ENCODE results near the gene RNF115.
"Not testable (repeated sequence)": the region's sequence is repeated elsewhere in the genome, so short reads cannot be mapped to it uniquely, and the experiment has no call there.

RNF115 gene

DNA sequence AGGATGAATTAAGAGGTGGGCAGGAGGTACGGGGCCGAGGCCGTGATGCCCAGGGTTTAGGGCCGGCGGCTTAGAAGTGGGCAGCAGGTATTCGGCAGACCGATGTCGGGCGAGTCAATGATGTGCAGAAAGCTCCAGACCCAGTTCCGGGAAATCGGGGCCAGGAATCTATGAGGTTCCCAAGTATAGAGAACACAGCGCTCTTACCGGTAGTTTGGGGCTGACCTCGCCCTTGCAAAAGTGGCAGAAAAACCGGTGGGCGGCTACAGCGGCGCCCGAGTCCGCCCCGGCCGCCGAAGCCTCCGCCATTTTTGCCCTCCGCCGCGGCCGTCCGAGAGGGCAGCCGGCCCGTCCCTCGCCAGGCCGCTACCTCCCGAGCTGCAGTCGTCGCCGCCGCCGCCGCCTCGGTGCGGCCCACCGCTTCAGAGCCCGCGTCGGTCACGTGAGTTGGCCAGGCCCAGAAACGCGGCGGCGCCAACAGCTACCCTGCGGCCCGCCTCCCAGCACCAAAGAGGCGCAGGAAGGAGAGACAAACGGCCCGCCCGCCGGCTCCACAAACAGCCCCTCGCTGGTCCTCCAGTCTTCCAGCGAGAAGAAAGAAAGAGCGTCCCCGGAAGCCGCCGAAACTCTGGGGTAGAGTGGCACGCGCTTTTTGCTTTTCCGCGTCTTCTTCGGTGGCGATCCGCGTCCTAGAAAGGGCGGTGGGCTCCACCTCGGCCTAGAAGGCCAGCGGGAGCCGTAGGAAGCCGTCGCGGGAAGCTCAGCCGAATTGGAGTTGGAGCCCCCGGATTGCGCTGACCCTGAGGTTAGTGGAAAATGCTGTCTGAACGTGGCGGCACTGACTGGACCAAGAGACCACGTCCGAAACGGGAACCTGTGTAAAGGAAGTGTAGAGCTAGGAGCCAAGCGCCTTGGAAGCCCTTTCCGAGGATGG, at the start of gene RNF115, which contains the start of gene POLR3C:
Gene RNF115, minus strand, starts transcription at position 531 of the 934 bp plus-strand sequence. Its CDS starts 222 bp downstream, at position 309.
Gene POLR3C, plus strand, starts transcription at position 636 of the 934 bp plus-strand sequence. CDS start 1,577 bp downstream, outside the sequence.
- DNase-seq = peak; percentile 93

DNA sequence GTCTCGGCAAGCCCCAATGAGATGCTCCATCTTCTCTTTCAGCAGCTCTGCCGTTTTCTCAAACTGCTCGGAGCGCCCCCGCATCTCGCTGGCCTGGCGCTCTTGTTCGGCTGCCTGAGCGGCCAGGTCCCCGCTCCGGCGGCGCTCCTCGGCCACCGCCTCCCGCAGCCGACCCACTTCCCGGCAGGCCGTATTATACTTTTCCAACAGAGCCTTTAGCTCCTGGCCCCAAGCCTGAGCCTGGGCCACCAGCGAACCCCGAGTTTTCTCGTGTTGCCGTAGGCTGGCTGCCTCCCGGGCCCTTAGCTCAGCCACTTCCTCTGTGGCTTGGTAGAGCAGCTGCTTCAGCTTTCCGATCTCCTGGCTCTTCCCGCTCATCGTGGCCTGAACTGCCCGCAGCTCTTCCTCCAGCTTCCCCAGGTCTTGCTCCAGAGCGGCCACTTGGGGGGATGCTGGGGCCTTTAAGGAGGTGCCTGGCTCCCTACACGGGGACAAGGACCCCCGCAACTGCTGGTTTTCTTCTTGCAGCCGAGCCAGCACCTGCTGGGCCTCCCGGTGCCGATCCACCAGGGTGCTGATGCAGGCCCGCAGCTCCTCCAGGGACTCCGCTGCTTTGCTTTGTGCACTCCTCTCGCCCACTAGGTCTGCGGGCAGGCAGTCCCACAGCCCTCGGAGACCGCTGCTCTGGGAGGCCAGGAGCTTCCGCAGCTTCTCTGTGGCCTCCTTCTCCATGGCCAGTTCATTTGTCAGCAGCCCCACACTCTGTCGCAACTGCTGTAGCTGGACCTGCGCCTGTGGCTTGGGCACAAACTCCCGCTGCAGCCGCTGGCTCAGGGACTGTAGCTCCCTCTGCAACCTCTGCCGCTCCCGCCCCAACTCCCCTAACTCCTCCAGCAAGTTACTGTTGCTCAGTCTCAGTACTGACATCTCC, 48.4 kb upstream of the RNF115 start:
- DNase-seq = no peak

DNA sequence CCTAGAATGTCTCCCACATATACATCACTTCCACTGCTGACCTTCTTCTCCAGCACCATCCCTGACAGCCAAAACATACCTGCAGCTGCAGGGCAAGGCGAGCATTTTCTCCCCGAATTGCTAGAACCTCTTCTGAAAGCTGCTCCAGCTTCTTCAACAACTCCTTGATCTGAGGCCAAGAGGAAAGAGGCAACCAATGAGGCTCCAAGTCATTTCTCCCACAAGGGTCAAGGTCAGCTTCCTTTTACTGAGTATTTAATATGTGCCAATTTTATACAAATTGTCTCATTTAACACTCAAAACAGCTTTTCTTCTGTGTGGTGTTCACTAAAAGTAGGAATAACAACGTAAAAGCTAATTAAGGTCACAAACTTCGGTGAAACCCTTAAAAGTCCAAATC, 44.3 kb upstream of the RNF115 start:
- DNase-seq = no peak

DNA sequence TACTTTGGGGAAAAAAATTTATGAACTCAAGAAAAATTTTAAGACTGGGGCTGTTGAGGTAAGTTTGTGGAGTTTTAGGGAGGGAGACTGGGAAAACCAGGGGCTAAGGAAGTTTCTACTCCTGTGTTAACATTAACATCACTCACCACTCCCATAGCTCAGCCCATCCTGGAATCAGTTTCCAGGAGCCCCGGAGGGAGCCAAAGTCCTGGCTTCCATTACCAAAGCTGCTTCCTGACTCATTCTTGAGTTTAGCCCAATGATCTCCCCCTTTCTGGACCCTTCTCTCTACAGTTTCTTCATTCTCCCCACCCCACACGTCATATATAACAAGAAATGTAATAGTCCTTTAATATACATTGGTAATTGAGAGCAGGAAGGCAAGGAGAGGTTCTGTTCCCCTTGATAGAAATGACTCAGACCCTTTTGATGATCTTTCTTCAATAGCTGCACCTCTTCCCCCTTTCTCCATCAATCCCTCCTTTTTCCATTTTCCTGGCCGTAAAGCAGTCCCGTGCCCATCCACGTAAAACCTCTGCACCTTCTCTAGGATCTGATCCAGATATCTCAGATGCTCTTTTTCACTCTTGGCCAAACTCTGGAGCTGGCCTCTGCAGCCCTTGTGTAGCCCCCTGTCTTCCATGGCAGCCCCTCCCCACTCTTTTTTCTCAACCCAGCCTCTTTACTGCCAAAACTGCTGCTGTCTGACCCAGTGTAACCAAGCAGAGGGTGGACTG, 39.6 kb upstream of the RNF115 start:
- DNase-seq = no peak

DNA sequence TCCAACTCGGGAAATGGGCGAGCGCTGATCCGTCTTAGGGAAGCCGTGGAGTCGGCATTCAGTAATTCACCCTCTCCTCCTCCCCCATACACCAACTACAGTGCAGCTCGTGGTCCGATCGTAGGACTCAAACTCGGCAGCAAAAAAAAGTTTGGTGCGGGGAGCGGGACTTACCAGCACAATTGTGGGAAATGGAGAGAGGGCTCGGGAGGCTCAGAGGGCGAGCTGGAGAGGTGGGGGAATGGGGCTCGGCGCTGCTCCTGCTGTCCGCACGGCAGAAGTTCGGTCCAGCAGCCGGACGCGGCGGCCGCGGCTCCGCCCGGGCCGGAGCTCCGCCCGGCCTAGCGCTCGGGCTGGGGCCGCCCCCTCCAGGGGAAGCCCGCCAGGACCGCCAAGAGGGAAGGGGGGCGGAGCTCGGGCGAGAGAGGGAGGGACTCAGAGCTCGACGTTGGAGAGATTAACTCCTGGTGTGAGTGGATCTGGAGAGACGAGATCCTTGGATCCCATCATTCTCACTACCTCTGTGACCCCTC, 35.7 kb upstream of the RNF115 start:
- DNase-seq = peak; percentile 71

DNA sequence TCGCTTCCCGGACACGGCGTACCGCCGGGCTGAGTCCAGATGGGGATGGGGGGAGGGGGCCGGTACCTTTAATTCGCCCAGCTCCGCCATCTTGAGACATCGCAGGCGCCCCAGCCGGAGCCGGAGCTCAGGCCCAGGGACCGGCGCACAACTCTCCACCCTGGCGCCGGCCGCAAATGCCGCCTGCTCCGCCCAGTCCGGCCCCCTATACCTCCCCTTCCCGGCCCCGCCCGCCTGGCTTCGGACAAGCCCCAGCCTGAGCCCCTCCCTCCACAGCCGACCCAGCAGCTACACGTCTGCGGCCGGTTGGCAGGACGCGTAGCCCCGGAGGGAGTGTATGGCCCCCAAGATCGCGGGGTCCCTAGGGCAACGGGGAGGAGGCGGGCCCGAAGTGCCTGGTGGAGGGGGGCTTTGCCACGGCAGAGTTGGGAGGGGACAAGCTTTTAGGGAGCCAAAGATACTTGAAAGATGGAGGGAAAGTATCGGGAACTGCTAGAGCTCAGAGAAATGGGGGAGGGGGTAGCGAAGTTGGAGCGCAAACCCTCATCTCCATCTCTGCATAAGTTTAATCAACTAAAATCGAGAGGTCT, 35.1 kb upstream of the RNF115 start, which contains the start of gene PIAS3:
Gene PIAS3, minus strand, starts transcription at position 181 of the 590 bp plus-strand sequence. Its CDS starts 91 bp downstream, at position 90.
- peak; percentile 86 for DNase-seq

DNA sequence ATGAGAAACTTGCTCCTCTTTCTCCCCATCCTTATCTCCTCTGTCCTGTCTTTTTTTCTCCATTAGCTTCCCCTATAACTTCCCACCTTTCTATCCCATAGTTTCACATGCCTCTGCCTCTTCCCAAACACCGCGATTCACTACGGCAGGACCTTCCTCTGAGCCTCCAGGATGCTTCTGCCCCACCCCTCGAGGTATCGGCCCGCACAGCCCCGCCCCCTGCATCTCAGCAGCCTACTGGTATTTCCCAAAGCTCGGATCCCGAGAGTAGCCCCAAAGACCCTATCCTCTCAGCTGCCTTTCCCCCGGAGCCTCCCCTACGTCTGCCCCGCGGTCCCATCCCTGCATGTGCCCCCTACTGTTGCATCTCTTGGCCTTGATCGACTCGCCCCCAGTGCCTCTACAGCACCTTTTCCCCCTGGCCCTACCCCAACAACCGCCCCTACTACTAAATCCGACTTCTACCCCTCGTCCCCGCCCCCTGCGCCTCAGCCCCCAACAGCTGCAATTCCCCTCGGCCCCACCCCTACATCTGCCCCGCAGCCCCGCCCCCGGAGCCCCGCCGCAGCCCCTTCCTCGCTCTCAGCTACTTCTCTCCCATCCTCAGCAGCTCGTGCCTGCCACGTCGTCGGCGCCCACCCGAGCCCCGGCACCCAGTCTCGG, 34.5 kb upstream of the RNF115 start:
- no peak for DNase-seq

DNA sequence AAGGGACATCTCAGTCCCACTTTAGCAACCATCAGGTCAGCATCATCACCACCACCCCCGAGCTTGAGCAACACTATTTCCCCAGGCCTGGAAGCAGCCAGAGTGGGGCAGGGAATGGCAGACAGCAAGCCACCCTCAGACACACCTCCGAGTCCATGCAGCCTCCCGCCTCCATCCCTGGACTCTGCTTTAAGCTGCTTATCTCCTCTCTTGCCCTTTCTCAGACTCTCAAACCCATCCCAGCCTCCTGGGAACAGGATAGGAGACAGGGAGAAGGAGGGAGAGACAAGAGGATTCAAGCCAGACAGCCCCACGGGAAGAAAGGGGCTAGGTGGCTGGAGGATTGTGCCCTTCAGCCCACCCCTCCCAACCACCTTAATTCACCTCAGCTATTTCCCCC, 33.3 kb upstream of the RNF115 start:
- no peak for DNase-seq

DNA sequence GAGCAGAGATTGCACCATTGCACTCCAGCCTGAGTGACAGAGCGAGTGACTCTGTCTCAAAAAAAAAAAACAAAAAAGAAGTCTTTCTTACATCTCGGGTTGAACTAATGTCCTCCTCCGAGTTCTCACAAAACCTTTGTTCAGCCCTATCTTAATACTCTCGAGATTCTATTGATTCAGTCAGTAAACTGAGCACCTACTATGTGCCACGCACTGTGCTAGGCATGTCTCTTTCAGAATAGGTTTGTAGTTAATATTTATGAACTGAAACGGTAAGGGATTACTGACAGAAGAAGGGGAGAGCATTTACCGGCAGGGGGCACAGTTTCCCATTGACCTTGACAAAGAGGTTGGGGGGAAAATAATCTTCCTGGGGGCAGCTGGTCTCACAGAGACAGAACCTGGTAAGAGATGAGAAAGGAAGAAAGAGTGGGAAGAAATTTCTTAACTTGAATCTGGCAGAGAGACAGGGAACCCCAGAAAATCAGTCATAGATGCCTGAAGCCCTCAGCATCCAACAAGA, 31.6 kb upstream of the RNF115 start:
- DNase-seq = no peak

DNA sequence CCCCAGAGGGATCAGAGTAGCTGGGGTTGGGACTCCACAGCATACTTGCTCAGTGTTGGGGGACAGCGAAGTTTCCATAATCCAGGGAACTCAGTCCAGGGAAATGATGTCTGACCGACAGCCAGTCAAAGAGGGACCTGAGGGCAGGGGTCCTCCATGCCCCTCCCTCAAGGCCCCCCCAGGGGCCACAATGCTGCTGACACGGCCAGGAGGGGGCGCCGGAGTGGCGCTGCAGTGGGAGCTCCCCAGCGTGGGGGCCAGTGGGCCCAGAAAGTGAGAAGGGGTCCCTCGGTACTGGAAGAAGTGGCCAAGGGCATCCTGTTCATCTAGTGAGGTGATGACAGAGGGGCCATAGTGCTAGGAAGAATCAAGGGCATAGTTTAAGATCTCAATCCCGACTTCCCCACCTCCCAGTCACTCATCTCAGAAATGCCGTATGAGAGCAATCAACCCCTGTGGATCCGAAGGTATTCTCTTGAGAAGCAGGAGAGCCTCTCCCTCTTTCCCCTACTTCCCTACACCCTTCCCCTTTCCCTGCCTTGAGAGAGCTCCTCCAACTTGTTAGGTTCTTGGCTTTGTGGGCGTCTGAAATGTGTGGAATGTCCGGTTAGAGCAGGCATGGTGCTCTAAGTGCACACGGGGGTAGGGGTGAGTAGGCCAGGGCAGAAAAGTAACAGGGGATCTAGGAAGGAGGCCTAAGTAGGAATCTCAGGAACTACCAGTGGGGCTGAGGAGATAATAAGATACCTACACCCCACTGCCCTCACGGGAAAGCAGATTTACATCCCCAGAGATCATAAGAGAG, 25.7 kb upstream of the RNF115 start:
- DNase-seq = no peak

DNA sequence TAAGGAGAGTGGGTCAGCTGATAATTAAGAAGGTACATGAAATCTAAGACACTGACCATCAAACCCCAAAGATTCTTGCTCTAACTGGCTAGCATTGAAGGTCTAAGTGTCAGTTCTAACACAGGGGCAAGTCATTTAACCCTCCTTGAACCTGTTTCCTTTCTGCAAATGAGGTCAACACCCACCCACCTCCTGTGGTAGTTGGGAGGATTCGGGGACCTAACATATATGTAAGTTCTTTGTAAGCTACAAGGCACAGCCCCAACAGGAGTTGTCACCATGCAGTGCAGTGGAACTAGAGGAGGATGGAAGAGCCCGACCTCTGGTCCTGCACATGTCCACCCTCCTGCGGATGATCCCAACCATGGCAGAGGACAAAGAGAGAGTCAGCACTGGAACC, 23.9 kb upstream of the RNF115 start:
- no peak for DNase-seq

DNA sequence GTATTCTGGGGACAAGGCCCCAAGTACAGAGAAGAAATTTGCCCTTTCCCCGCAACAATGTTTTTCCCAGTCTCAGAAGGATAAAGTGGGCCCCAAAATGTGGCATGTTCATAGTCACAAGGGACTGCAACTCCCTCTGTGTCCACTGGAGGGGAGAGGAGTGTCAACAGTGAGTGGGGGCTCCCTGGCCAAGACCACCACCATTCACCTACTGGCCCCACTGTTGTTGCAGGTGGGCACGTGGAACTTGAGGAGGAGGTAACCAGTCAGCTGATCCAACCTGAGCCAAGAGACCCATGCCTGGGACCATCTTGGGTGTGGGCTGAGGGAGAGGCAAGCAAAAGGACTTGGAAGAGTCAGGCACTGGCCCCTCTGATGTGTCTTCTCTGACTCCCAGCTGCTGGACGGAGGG, 22.3 kb upstream of the RNF115 start:
- no peak for DNase-seq

DNA sequence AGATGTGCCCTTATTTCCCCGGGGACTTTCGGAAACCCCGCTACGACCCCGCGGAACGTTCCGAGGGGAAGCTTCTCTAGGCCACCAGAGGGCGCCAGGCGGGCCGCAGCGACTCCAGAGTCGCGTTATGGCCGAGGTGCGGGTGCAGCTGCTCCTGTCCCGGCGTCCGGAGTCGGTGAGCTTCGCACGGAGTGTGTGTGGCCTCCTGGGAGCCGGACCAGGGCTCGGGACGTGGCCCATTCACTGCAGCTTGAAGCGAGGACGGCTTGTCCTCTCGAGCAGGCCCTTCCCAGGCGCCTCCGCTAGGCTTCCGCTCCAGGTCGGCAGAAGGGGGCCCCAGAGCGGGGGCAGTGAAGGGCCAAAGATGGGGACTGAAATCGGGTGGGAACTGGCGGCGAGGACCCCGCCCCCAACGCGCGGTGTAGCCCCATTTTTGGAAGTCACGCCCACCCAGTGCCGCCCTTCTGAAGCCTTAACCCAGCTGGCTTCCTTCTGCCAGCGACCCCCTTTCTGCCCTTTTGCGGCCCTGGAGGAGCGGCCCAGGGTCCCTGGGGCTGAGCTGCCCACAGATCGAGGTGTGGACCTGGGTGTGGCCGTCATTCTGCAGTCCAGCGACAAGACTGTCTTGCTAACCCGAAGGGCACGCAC, 21.7 kb upstream of the RNF115 start, which contains the start of gene NUDT17:
Gene NUDT17, plus strand, starts transcription at position 117 of the 648 bp plus-strand sequence. Its CDS starts 11 bp downstream, at position 128.
- peak; percentile 59 for DNase-seq

DNA sequence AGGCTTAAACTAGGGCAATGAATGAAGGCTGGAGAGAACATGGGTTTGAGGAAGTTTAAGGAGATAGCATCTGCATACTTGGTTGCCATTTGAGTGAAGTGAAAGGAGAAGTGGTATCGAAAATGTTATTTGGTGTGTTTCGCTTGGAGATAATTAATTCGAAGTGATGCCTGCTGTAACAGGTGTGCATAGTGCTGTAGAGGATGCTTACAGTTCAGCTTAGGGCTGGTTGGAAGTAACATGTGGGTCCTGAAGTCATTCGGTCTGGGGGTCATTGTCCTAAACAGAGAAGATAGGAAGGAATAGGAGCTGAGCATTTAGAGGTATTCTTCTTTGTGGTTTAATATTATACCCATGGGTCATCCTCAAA, 21.2 kb upstream of the RNF115 start:
- no peak for DNase-seq

DNA sequence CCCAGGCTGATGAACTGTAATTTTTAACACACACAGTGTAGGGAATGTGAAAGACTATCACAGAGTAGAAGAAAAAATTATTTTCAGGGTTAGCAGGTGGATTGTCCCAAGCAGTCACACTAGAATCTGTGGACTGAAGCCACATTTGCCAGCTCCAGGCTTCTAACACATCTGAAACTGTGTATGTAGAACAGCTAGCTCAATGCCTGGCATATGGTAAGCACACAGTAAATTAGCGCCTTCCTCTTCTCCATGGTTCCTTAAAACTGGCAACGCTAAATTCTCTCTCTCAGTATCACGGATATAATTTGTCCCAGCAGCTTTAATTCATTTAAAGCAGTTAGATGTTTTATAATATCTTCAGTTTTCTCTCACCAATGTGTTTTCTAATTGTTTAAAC, 19.1 kb upstream of the RNF115 start:
- DNase-seq = no peak

DNA sequence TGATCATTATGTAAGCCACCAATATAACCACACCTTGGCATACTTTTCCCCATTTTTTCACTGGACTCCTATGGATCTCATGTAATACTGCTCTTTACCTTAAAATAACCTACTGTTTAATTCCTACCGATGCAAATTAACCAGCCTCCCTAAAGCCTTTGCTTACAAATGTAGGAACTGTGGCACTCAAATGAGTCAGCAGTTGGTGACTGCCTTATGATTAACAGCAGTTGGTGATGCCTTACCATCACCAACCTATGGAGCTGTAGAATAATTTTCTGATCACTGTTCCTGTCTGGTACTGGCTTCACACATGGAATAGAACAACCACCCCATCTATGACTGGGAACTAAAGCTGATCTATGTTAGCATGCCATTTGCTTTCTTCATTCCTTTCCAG, 13.8 kb upstream of the RNF115 start:
- DNase-seq = no peak

DNA sequence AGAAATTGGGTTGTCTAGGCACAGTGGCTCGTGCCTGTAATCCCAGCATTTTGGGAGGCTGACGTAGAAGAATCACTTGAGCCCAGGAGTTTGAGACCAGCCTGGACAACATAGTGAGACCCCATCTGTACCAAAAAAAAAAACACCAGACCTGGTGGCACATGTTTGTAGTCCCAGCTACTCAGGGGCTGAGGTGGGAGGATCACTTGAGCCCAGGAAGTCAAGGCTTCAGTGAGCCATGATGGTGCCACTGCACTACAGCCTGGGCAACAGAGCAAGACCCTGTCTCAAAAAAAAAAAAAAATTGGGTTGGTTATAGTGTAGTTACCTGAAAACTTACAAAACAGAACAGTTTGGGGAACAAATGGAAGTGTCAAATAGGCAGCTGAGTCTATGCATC, 6.9 kb upstream of the RNF115 start:
- DNase-seq = not testable (repeated sequence)

DNA sequence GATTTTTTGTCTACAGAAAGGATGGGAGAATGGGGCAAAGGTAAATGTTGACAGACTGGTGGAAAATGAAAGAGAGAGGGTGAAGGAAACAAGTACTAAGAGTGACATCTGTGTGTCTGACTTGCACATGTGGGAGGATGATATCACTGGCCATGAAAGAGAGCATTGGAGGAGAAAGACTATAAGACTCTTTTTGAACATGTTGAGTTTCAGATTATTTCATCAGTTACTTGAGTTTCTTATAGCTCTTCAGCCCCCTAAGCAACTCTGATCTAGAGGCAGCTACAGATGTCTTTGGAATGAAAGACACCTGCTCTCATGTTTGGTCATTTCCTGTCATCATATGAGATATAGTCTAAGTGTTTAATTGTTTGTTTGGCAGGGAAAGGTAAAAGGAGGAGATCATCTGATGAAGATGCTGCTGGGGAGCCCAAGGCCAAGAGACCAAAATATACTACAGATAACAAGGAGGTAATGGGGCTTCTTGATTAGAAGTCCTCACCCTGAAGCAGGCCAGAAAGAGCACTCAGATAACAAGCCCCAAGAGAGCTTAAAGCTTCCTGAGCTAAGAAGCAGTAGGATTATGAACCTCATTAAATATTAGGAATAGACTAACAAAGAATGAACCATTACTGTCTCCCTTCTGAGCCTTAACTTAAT, 4.6 kb upstream of the RNF115 start:
- DNase-seq = no peak

DNA sequence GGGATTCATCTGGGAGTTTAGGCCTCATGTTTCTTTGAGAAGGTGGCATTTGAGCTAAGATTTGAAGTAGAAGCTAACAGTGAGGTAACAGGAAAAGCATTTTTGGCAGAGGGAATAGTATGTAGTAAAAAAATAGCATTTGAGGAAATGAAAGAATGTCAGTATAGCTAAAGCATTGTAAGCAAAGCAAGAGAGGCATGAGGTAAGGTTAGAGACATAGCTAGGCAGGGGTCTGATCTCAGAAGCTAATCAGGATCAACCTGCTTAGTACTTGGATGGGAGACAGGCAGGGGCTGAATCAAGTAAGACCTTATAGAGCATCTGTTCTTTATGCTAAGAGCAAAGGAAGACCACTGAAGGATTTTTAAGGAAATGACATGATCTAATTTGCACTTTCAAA, 4.1 kb upstream of the RNF115 start:
- no peak for DNase-seq

Data from NCI-H2029 (cell line).